ACC112 (cell line): ENCODE measurements around the gene SUPV3L1.

Experiments used
- H2AFZ ChIP-seq: fragments of 200-600 bp; sonication (generic); one replicate; pipeline ENCODE4 v1.6.0; 2017; ENCODE audit warnings: antibody characterized with exemption, low read length; ENCODE audit not compliant: unreplicated experiment
- H3K27ac ChIP-seq: fragments of 200-600 bp; sonication (generic); 2 replicates; pipeline ENCODE4 v1.5.1; 2014; ENCODE audit warnings: low read depth, mild to moderate bottlenecking, antibody characterized with exemption, low read length, moderate library complexity
- H3K27me3 ChIP-seq: fragments of 200-600 bp; sonication (generic); 2 replicates; pipeline ENCODE4 v1.6.1; 2014; ENCODE audit warnings: mild to moderate bottlenecking, antibody characterized with exemption, low read length, moderate library complexity, mixed read lengths; ENCODE audit not compliant: insufficient read depth
- H3K36me3 ChIP-seq: fragments of 200-600 bp; sonication (generic); 2 replicates; pipeline ENCODE4 v1.6.1; 2016; ENCODE audit warnings: mild to moderate bottlenecking, antibody characterized with exemption, low read length, moderate library complexity, mixed read lengths; ENCODE audit not compliant: insufficient read depth
- H3K4me1 ChIP-seq: fragments of 200-600 bp; sonication (generic); one replicate; pipeline ENCODE4 v1.6.1; 2016; ENCODE audit warnings: low read length, mixed read lengths; ENCODE audit not compliant: insufficient read depth, unreplicated experiment, control insufficient read depth
- H3K4me3 ChIP-seq: fragments of 200-600 bp; sonication (generic); 2 replicates; pipeline ENCODE4 v1.5.1; 2014; ENCODE audit warnings: mild to moderate bottlenecking, low read depth, low read length
- H3K79me2 ChIP-seq: fragments of 200-600 bp; sonication (generic); one replicate; pipeline ENCODE4 v1.6.0; 2016; ENCODE audit warnings: low read length; ENCODE audit not compliant: control insufficient read depth, unreplicated experiment, insufficient read depth

The SUPV3L1 gene

DNA sequence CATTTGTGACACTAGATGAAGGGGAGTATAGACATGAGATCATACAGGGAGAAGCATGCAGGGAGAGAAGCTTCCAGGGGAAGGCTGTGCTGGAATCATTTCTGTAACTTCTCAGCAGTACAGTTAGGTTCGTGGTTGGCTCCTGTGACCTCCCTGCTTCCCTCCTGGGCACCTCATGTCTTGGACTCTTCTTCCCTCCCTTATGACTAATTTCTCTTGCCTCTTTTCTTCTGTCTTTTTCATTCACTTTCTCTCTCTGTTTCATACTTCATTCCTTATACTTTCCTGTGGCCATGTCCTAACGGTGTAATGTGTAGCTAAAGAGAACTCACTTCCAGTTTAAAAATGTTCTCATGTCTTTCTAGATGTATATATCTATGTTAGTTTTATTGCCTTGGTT is 21.0 kb downstream of the SUPV3L1 start:
- Histone ChIP-seq H2AFZ (no peak overlapping the region), H3K36me3 (peaks cover 6% of the 10 kb centered on the region), H3K27ac (no peak overlapping the region), H3K4me1 (peaks cover 3% of the 10 kb centered on the region), H3K79me2 (no peaks in the 10 kb centered on the region), H3K27me3 (no peaks in the 10 kb centered on the region), H3K4me3 (no peak overlapping the region)

- Histone ChIP-seq H3K27me3 (no peaks in the 10 kb centered on the region), H3K36me3 (peaks cover 9% of the 10 kb centered on the region), H3K4me3 (no peak overlapping the region), H2AFZ (no peak overlapping the region), H3K79me2 (no peaks in the 10 kb centered on the region), H3K4me1 (peaks cover 3% of the 10 kb centered on the region), H3K27ac (no peak overlapping the region)
Observed at GRCh38 chr10:69202332-69202731, 22.3 kb downstream of the SUPV3L1 start.

DNA sequence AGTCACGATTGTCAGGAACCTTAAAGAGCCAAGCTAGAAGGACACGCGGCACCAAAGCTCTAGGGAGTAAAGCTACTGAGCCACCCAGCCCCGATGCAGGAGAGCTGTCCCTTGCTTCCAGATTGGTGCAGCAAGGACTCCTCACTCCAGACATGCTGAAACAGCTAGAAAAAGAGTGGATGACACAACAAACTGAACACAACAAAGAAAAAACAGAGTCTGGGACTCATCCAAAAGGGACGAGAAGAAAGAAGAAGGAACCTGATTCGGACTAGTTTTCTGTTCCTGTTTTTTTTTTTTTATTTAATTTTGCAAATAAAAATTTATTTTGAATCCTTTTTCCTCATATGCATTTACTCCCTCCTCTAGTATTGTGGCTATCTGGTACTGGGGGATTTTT is 28.7 kb downstream of the SUPV3L1 start:
- Histone ChIP-seq H3K27ac (no peak overlapping the region), H3K4me3 (no peak overlapping the region), H3K4me1 (no peaks in the 10 kb centered on the region), H3K36me3 (peaks cover 17% of the 10 kb centered on the region; the same call in 1 of the 2 replicates), H3K79me2 (no peaks in the 10 kb centered on the region), H2AFZ (no peak overlapping the region), H3K27me3 (no peaks in the 10 kb centered on the region)

DNA sequence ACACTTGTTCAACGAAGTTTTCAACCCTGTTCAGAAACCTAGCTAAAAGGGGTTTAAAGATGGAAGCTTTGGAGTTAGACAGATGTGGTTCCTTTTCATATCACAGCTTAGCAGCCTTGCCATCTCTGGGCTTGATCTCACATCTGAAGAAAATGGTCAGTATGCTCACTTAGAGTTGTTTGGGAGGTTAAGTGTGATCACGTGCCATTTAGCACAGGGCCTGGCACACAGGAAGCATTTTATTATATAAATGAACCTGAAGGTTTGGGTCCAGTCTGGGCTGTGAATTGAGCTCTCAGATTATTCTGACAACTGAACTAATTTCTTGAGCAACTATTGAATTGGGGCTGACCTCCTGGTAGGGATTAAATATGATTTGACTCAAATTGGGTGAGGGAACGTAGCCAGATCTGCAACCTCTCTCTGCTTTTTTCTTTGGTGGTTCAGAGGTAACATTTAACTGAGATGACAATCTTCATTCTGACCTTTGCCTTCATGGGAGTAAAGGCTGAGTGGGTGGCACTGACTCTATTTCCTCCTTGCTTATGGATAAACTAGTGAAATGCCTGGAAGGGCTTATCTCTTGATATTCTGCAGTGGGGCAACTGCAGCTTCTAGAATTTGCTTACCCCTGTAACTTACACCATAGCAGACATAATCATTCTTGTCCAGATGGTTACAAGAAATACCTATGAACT is 29.9 kb downstream of the SUPV3L1 start:
- peaks cover 17% of the 10 kb centered on the region; the same call in 1 of the 2 replicates for H3K36me3 ChIP-seq
- H2AFZ ChIP-seq, result no peak overlapping the region
- no peak overlapping the region for H3K4me3 ChIP-seq
- no peak overlapping the region for H3K27ac ChIP-seq
- no peaks in the 10 kb centered on the region for H3K27me3 ChIP-seq
- no peaks in the 10 kb centered on the region for H3K4me1 ChIP-seq
- no peaks in the 10 kb centered on the region for H3K79me2 ChIP-seq

GRCh38 chr10:69211104-69211503 is 31.1 kb downstream of the SUPV3L1 start:
- no peak overlapping the region for H2AFZ ChIP-seq
- H3K36me3 ChIP-seq, result peaks cover 14% of the 10 kb centered on the region; the same call in 1 of the 2 replicates
- H3K79me2 ChIP-seq, result no peaks in the 10 kb centered on the region
- no peak overlapping the region for H3K27ac ChIP-seq
- no peak overlapping the region for H3K4me3 ChIP-seq
- H3K4me1 ChIP-seq, result peaks cover 5% of the 10 kb centered on the region
- no peaks in the 10 kb centered on the region for H3K27me3 ChIP-seq

GRCh38 chr10:69211524-69211923 is 31.5 kb downstream of the SUPV3L1 start:
- Histone ChIP-seq H3K27me3 (no peaks in the 10 kb centered on the region), H3K36me3 (peaks cover 11% of the 10 kb centered on the region; the same call in 1 of the 2 replicates), H2AFZ (no peak overlapping the region), H3K4me1 (peaks cover 5% of the 10 kb centered on the region), H3K79me2 (no peaks in the 10 kb centered on the region), H3K4me3 (no peak overlapping the region), H3K27ac (no peak overlapping the region)

DNA sequence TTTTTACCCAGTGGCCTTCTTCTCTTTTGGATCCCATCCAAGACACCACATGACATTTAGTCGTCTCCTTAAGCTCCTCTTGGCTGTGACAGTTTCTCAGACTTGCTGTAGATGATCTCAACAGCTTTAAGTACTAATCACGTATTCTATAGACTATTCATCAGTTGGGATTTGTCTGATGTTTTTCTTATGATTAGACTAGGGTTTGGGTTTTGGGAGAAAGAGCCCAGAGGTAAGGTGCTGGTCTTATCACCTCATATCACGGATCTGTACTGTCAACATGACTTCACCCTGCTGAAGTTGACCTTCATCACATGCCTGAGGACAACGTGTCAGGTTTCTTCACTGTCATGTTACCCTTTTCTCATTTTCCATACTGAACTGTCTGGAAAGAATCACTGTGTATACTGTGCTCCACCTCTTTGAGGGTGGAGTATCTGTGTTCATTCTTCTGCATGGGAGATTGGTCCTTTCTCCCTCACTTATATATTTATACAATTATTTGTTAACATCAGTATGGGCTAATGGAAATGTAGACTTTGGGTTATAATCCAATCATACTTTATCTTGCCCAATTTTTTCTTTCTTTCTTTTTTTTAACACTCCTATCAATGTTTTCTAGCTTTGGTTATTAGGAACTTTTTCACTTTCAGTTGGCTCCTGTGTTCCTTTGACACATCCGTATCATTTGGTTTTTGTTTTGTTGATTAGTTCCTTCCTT is 33.7 kb downstream of the SUPV3L1 start:
- H3K79me2 ChIP-seq, result no peaks in the 10 kb centered on the region
- no peak overlapping the region for H3K4me3 ChIP-seq
- H2AFZ ChIP-seq, result no peak overlapping the region
- peaks cover 22% of the 10 kb centered on the region for H3K4me1 ChIP-seq
- H3K36me3 ChIP-seq, result 0 out of 2 replicates have a peak, but pooled peaks cover under 1% of the 10 kb centered on the region
- no peak overlapping the region for H3K27ac ChIP-seq
- no peaks in the 10 kb centered on the region for H3K27me3 ChIP-seq

DNA sequence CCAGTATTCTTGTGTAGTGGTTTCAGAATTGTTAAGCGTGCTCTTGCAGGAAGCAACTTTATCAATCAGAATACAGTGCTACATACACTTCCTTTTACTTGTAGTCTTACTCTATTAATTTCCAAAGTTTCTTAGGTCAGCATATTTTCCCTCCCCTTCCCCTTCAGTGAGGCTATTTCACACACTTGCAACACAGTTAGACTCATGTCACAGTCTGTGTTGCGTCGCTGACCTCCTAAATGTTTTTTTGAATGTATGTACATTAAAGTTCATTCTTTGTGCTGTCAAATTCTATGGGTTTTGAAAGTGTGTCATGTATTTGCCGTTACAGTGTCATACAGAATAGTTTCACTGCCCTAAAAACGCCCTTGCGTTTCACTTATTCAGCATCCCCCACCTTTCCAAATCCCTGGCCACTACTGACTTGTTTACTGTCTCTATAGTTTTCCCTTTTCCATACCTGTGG is 34.7 kb downstream of the SUPV3L1 start:
- no peaks in the 10 kb centered on the region for H3K79me2 ChIP-seq
- no peak overlapping the region for H3K4me3 ChIP-seq
- H3K27me3 ChIP-seq, result no peaks in the 10 kb centered on the region
- H3K4me1 ChIP-seq, result peaks cover 26% of the 10 kb centered on the region
- no peak overlapping the region for H3K27ac ChIP-seq
- H3K36me3 ChIP-seq, result no peaks in the 10 kb centered on the region
- no peak overlapping the region for H2AFZ ChIP-seq

- no peak overlapping the region for H3K27ac ChIP-seq
- H2AFZ ChIP-seq, result no peak overlapping the region
Observed at GRCh38 chr10:69215405-69216171, 35.6 kb downstream of the SUPV3L1 start.

GRCh38 chr10:69216577-69217118 is 36.6 kb downstream of the SUPV3L1 start:
- H3K4me3 ChIP-seq, result no peak overlapping the region
- H3K36me3 ChIP-seq, result no peaks in the 10 kb centered on the region
- H3K27me3 ChIP-seq, result no peaks in the 10 kb centered on the region
- peak overlapping the region; percentile 32 for H3K27ac ChIP-seq
- H2AFZ ChIP-seq, result no peak overlapping the region
- H3K79me2 ChIP-seq, result no peaks in the 10 kb centered on the region
- H3K4me1 ChIP-seq, result peaks cover 26% of the 10 kb centered on the region

More at GRCh38 chr10:69215405-69216171, 35.6 kb downstream of the SUPV3L1 start:
- no peaks in the 10 kb centered on the region for H3K36me3 ChIP-seq
- H3K4me1 ChIP-seq, result peaks cover 26% of the 10 kb centered on the region
- no peak overlapping the region for H3K4me3 ChIP-seq
- H3K27me3 ChIP-seq, result no peaks in the 10 kb centered on the region
- no peaks in the 10 kb centered on the region for H3K79me2 ChIP-seq
